ENCODE results near the gene CD72. TPM values are rescaled to one million over a fixed set of nuclear protein-coding genes. Genes with fewer than 3 reads are reported as not detected.

Gene CD72
- total and polyA plus RNA-seq, 7 donors = 0.46 to 1.2 (median 0.66) TPM

DNA sequence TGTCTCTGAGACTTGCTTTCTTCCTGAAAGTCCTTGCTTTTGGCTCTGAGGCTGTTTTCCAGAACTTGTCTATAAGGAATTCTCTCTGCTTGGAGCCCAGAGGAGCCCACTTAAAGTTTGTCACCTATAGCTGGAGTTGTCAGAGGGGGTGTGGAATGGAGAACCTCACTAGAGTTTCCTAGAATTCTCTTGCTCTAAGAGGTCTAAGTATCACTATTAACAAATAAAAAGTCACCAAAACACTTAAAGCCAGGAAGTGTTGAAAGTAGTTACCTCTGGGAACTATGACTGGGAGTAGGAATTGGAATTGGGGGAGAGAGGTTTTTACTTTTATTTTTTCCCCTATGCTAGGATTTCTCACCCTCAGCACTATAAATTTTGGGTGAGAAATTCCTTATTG is 17.5 kb upstream of the CD72 start:
- intact Hi-C loops (cut with DNase I) = loop anchor here in 1 of 2 donors (10.0 kb wide), 1 partner anchor 659 kb away; no protein-coding TSS in a partner anchor
- Histone ChIP-seq H3K9me3 (no peaks in the 10 kb centered on the region), H3K27ac (no peak overlapping the region), H3K27me3 (ENCODE audit: insufficient read depth in 3 of 3, low read length in 2 of 3) (no peaks in the 10 kb centered on the region), H3K4me3 (no peak overlapping the region), H3K4me1 (no peaks in the 10 kb centered on the region), H3K36me3 (ENCODE audit: insufficient read depth in 1 of 2, low read depth in 1 of 2) (no peaks in the 10 kb centered on the region)
- ATAC-seq (no peak), DNase-seq (no peak)
- TF ChIP-seq, protein P1, sequence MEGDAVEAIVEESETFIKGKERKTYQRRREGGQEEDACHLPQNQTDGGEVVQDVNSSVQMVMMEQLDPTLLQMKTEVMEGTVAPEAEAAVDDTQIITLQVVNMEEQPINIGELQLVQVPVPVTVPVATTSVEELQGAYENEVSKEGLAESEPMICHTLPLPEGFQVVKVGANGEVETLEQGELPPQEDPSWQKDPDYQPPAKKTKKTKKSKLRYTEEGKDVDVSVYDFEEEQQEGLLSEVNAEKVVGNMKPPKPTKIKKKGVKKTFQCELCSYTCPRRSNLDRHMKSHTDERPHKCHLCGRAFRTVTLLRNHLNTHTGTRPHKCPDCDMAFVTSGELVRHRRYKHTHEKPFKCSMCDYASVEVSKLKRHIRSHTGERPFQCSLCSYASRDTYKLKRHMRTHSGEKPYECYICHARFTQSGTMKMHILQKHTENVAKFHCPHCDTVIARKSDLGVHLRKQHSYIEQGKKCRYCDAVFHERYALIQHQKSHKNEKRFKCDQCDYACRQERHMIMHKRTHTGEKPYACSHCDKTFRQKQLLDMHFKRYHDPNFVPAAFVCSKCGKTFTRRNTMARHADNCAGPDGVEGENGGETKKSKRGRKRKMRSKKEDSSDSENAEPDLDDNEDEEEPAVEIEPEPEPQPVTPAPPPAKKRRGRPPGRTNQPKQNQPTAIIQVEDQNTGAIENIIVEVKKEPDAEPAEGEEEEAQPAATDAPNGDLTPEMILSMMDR (IDR thresholded peaks at IDR 0.05) = no peak

DNA sequence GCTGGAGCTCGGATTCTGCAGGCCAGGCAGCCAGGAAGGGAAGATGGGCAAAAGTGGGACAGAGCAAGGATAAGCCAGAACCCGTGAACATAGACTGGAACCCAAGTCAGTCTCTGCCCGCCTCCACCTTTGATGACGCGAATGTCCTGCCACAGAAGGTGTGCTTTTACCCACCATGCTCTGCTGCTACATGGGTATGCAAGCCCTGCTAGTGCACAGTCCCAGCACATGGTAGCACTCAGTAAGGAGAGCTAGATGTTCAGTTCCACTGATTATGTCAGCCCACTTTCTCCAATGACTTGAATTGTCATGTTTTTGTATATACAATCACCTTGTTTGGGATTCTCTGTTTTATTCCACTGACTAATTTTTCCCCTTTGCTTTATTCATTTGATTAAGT is 11.4 kb upstream of the CD72 start:
- intact Hi-C loops (cut with DNase I) = loop anchor here in 1 of 2 donors (5.0 kb wide), 1 partner anchor 47 kb away; no protein-coding TSS in a partner anchor
- no peaks in the 10 kb centered on the region for H3K9me3 ChIP-seq
- DNase-seq = no peak
- H3K4me3 ChIP-seq = no peak overlapping the region
- H3K36me3 ChIP-seq (ENCODE audit: insufficient read depth in 1 of 2, low read depth in 1 of 2) = no peaks in the 10 kb centered on the region
- no peak for ATAC-seq
- WGBS, 3 donors = 82 to 87% (median 85%) methylated on average over 5 of the region's 5 CpGs
- H3K27ac ChIP-seq = no peak overlapping the region
- TF ChIP-seq, protein P1 (IDR thresholded peaks at IDR 0.05) = no peak
- H3K27me3 ChIP-seq (ENCODE audit: insufficient read depth in 3 of 3, low read length in 2 of 3) = no peaks in the 10 kb centered on the region
- H3K4me1 ChIP-seq = no peaks in the 10 kb centered on the region

DNA sequence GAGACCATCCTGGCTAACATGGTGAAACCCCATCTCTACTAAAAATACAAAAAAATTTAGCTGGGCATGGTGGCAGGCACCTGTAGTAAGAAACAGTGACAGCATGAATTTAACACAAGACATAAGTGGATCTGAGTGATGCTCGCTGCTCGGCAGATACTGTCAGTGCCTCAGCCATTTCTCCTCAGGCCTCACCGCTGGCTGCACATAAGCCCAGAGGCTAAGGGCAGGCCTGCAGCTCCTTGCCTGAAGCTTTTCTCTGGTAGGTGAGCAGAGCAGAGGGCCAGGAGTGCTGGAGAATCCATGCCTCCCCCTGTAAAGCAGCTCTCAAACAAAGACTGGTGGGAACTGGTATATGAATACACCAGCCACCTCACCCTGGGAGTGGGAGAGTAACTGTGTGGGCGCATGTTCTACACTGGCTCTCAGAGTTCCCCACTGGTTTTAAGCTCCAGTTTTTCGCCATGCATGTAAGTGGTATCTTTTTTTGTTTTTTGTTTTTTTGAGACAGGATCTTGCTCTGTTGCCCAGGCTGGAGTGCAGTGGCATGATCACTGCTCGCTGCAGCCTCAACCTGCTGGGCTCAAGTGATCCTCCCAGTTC is 10.3 kb upstream of the CD72 start:
- no peak for DNase-seq
- H3K27me3 ChIP-seq (ENCODE audit: insufficient read depth in 3 of 3, low read length in 2 of 3) = no peaks in the 10 kb centered on the region
- intact Hi-C loops (cut with DNase I) = loop anchor here in 1 of 2 donors (5.0 kb wide), 1 partner anchor 46 kb away; no protein-coding TSS in a partner anchor
- H3K4me1 ChIP-seq = no peaks in the 10 kb centered on the region
- H3K9me3 ChIP-seq = no peaks in the 10 kb centered on the region
- TF ChIP-seq, protein P1 (IDR thresholded peaks at IDR 0.05) = no peak
- ATAC-seq = no peak
- no peak overlapping the region for H3K4me3 ChIP-seq
- H3K36me3 ChIP-seq (ENCODE audit: insufficient read depth in 1 of 2, low read depth in 1 of 2) = no peaks in the 10 kb centered on the region
- H3K27ac ChIP-seq = no peak overlapping the region
- WGBS, 3 donors = 97% methylated on average over 6 of the region's 6 CpGs

DNA sequence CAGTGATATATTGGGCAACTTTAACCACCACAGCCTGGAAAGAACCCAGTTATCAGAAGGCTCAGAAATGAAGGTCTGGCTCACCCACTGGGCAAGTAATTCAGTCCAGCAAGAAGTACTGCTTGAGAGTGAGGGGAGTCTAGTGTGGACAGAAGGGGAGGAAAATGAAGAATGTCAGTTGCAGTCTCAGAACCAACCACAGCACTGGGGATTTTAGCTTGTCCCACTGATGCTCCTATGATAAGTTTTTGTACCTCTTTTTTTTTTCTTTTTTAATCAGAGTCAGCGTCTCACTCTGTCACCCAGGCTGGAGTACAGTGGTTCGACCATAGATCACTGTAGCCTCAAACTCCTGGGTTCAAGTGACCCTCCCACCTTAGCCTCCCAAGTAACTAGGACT is 9.4 kb upstream of the CD72 start:
- intact Hi-C loops (cut with DNase I) = loop anchor here in 1 of 2 donors (5.0 kb wide), 1 partner anchor 45 kb away; no protein-coding TSS in a partner anchor
- ATAC-seq = no peak
- Histone ChIP-seq H3K4me3 (no peak overlapping the region), H3K27me3 (ENCODE audit: insufficient read depth in 3 of 3, low read length in 2 of 3) (no peaks in the 10 kb centered on the region), H3K9me3 (no peaks in the 10 kb centered on the region), H3K4me1 (no peaks in the 10 kb centered on the region), H3K36me3 (ENCODE audit: insufficient read depth in 1 of 2, low read depth in 1 of 2) (no peaks in the 10 kb centered on the region), H3K27ac (no peak overlapping the region)
- TF ChIP-seq, protein P1 (IDR thresholded peaks at IDR 0.05) = no peak
- DNase-seq = no peak
- 87 to 89% (median 89%) methylated on average over 2 of the region's 2 CpGs for WGBS, 3 donors

DNA sequence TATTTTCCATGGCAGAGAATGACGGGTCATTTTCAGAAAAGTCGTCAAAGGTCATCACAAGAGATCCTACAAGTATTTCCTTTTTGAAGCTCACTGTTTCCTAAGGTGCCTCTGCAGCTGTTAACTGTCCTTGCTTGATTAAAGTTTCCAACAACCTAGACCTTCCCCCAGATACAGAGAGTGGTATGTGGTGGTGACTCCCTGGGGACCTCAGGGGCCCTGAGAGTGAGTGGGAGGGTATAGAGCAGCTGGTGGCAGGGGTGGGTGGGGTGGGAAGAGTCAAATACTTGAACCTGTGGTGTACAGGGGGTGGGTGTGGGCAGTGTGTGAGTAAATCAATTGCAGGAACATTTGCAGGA is 1.6 kb upstream of the CD72 start:
- no peak for DNase-seq
- Histone ChIP-seq H3K4me3 (no peak overlapping the region), H3K4me1 (peaks cover 4% of the 10 kb centered on the region), H3K27me3 (ENCODE audit: insufficient read depth in 3 of 3, low read length in 2 of 3) (peaks cover 0 to 2% (median 0%) of the 10 kb centered on the region in 3 donors), H3K27ac (no peak overlapping the region), H3K9me3 (no peaks in the 10 kb centered on the region), H3K36me3 (ENCODE audit: insufficient read depth in 1 of 2, low read depth in 1 of 2) (no peaks in the 10 kb centered on the region)
- intact Hi-C loops (cut with DNase I) = no loop called here
- TF ChIP-seq, protein P1 (IDR thresholded peaks at IDR 0.05) = no peak
- ATAC-seq = no peak
- WGBS, 3 donors = 55 to 72% (median 64%) methylated on average over 2 of the region's 2 CpGs
